EH (cell line): ENCODE results near the gene PACRG.

ENCODE experiments used
- DNase-seq: peaks from one replicate; pipeline ENCODE4 v3.0.0-alpha.2; 2015; ENCODE audit warnings: low read depth

Gene PACRG

GRCh38 chr6:163008626-163009025, 280.9 kb downstream of the PACRG start:
- DNase-seq: no peak

GRCh38 chr6:163010145-163010544, 282.4 kb downstream of the PACRG start:
- no peak for DNase-seq

GRCh38 chr6:163014736-163015135, 287.0 kb downstream of the PACRG start:
- DNase-seq: no peak

GRCh38 chr6:163017801-163018200, 290.0 kb downstream of the PACRG start:
- DNase-seq: no peak

- no peak for DNase-seq
Measured at GRCh38 chr6:163019926-163020325, 292.2 kb downstream of the PACRG start.

GRCh38 chr6:163021054-163021453, 293.3 kb downstream of the PACRG start:
- no peak for DNase-seq

- no peak for DNase-seq
Measured at GRCh38 chr6:163023700-163024099, 295.9 kb downstream of the PACRG start.

GRCh38 chr6:163026893-163027292, 299.1 kb downstream of the PACRG start:
- DNase-seq: no peak

- no peak for DNase-seq
Measured at GRCh38 chr6:163030980-163031379, 303.2 kb downstream of the PACRG start.

GRCh38 chr6:163031931-163032330, 304.2 kb downstream of the PACRG start:
- no peak for DNase-seq

- no peak for DNase-seq
Measured at GRCh38 chr6:163036160-163036645, 308.4 kb downstream of the PACRG start.

GRCh38 chr6:163038317-163038716, 310.5 kb downstream of the PACRG start:
- no peak for DNase-seq

- no peak for DNase-seq
Measured at GRCh38 chr6:163048345-163048744, 320.6 kb downstream of the PACRG start.

GRCh38 chr6:163053667-163054344, 326.0 kb downstream of the PACRG start:
- DNase-seq: no peak

- DNase-seq: no peak
Measured at GRCh38 chr6:163054641-163055040, 326.9 kb downstream of the PACRG start.

GRCh38 chr6:163057260-163057659, 329.5 kb downstream of the PACRG start:
- no peak for DNase-seq

GRCh38 chr6:163062790-163063189, 335.0 kb downstream of the PACRG start:
- DNase-seq: no peak

GRCh38 chr6:163063561-163063960, 335.8 kb downstream of the PACRG start:
- no peak for DNase-seq

- no peak for DNase-seq
Measured at GRCh38 chr6:163064397-163064796, 336.6 kb downstream of the PACRG start.

- DNase-seq: no peak
Measured at GRCh38 chr6:163066200-163066599, 338.4 kb downstream of the PACRG start.

- DNase-seq: no peak
Measured at GRCh38 chr6:163077134-163077533, 349.4 kb downstream of the PACRG start.

- no peak for DNase-seq
Measured at GRCh38 chr6:163078712-163079111, 350.9 kb downstream of the PACRG start.

- DNase-seq: no peak
Measured at GRCh38 chr6:163080228-163080627, 352.5 kb downstream of the PACRG start.

- DNase-seq: no peak
Measured at GRCh38 chr6:163083141-163083540, 355.4 kb downstream of the PACRG start.
